HepG2 (cell line): Measurements from ENCODE around the gene CHST14. TPM values are rescaled to one million over a fixed set of nuclear protein-coding genes. Genes with fewer than 3 reads are reported as not detected.

ENCODE experiments used
- FOSL2 ChIP-seq: sonication (generic); formaldehyde crosslinking; IDR thresholded peaks from 2 replicates; pipeline ENCODE4 v1.4.0; 2020; ENCODE audit warnings: missing genetic modification reagents
- FOXA3 ChIP-seq: IDR thresholded peaks from 2 replicates; pipeline ENCODE4 v1.6.1; 2016; ENCODE audit warnings: missing genetic modification reagents, missing compliant biosample characterization
- MAFK ChIP-seq, 2 experiments: IDR thresholded peaks in 1 of 2; conservative IDR thresholded peaks in 1 of 2; 2 replicates each; pipeline ENCODE4 v1.6.1; 2011; ENCODE audit warnings: improper control_type of control experiment in 2 of 2, low read length in 2 of 2
- NRL ChIP-seq: sonication (generic); formaldehyde crosslinking; IDR thresholded peaks from 2 replicates; pipeline ENCODE4 v1.5.0; 2020; ENCODE audit warnings: missing genetic modification reagents, mild to moderate bottlenecking, moderate library complexity, borderline replicate concordance
- SP5 ChIP-seq: IDR thresholded peaks from 2 replicates; pipeline ENCODE4 v1.6.1; 2016; ENCODE audit warnings: low read depth, borderline replicate concordance
- ZNF33A ChIP-seq: sonication (generic); formaldehyde crosslinking; IDR thresholded peaks from 2 replicates; pipeline ENCODE4 v1.5.1; 2020; ENCODE audit warnings: missing genetic modification reagents, mild to moderate bottlenecking, moderate library complexity, borderline replicate concordance
- ZNF644 ChIP-seq: IDR thresholded peaks from 2 replicates; pipeline ENCODE4 v1.6.1; 2016; ENCODE audit warnings: low read depth
- ZNF761 ChIP-seq: sonication (generic); formaldehyde crosslinking; conservative IDR thresholded peaks from 2 replicates; pipeline ENCODE4 v1.4.0; 2020; ENCODE audit warnings: mild to moderate bottlenecking, missing genetic modification reagents
- ZNF768 ChIP-seq: sonication (generic); formaldehyde crosslinking; IDR thresholded peaks from 2 replicates; pipeline ENCODE4 v1.4.0; 2020; ENCODE audit warnings: missing genetic modification reagents
- polyA plus RNA-seq, 8 experiments: library from polyadenylated mRNA; depleted of rRNA in 3 of 8; stranded (reverse) in 7 of 8; unstranded in 1 of 8; fragments of >200 nt; fragmentation: Illumina TruSeq in 4 of 8; extraction: Trizol in 4 of 8; gene quantifications; 2 replicates each; pipeline versions ENCODE4 v1.2.1 to v1.2.3, GENCODE V29; 2011 to 2016; ENCODE audit warnings: low read depth in 4 of 8, missing spikeins in 1 of 8, mixed read lengths in 1 of 8; ENCODE audit not compliant: insufficient read depth in 1 of 8
- total RNA-seq, 5 experiments: library from RNA; depleted of rRNA; stranded (reverse); fragments of >200 nt; fragmentation: Illumina TruSeq; extraction: Trizol; gene quantifications; 2 replicates each; pipeline ENCODE4 v1.2.3, GENCODE V29; 2016; ENCODE audit warnings: low read depth in 1 of 5
- TF ChIP-seq, protein P1 (sequence below): sonication (generic); formaldehyde crosslinking; IDR thresholded peaks from 2 replicates; pipeline ENCODE4 v1.4.0; 2020; ENCODE audit warnings: missing genetic modification reagents, borderline replicate concordance
- TF ChIP-seq, protein P2 (sequence below), 2 experiments: IDR thresholded peaks; 2 replicates each; pipeline ENCODE4 v1.6.1; 2011 to 2012; ENCODE audit warnings: low read length in 2 of 2, borderline replicate concordance in 1 of 2, low read depth in 1 of 2, mild to moderate bottlenecking in 1 of 2, moderate library complexity in 1 of 2
- TF ChIP-seq, protein P3 (sequence below): sonication (generic); formaldehyde crosslinking; IDR thresholded peaks from 2 replicates; pipeline ENCODE4 v1.4.0; 2020; ENCODE audit warnings: missing genetic modification reagents, mild to moderate bottlenecking, borderline replicate concordance
- TF ChIP-seq, protein P4 (sequence below): sonication (generic); formaldehyde crosslinking; conservative IDR thresholded peaks from 2 replicates; pipeline ENCODE4 v1.8.0; 2022; ENCODE audit warnings: low read depth, missing genetic modification reagents

The CHST14 gene
- total and polyA plus RNA-seq, 2 of the 13 experiments (the other 11 are each of a cell fraction or from before 2014, with no cell fraction given): 8.9 to 12.4 TPM

DNA sequence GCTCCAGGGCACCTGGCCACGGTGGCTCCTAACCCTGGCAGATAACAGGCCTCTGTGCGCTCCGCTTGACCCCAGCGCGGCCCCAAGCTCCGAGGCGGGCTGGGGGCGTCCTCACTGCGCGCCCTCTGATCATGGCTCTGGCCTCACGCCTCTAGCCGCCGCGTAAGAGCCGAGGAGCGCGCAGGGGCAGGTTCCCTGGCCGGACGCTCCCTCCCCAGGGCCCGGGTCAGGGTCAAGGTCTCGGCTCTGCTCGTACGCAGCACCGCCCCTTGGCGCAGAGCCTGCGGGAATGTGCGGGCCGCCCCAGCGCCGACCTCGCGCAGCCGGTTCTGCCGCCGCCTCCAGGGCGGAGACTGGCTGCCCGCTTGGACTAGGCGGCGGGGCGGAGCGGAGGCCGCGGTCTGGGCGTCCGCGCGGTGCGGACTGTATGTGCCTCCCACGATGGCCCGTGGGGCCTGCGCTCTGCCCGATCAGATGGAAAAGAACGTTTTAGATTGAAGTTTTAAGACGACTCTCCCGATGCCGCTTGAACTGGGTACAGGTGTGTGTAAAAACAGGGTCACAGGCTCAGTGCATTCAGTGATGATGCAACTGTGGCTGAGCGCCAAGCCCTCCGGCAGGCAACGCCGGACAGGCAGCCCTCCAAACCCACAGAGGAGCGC, 40.8 kb downstream of the CHST14 start (continued):
- TF ChIP-seq, protein P1, sequence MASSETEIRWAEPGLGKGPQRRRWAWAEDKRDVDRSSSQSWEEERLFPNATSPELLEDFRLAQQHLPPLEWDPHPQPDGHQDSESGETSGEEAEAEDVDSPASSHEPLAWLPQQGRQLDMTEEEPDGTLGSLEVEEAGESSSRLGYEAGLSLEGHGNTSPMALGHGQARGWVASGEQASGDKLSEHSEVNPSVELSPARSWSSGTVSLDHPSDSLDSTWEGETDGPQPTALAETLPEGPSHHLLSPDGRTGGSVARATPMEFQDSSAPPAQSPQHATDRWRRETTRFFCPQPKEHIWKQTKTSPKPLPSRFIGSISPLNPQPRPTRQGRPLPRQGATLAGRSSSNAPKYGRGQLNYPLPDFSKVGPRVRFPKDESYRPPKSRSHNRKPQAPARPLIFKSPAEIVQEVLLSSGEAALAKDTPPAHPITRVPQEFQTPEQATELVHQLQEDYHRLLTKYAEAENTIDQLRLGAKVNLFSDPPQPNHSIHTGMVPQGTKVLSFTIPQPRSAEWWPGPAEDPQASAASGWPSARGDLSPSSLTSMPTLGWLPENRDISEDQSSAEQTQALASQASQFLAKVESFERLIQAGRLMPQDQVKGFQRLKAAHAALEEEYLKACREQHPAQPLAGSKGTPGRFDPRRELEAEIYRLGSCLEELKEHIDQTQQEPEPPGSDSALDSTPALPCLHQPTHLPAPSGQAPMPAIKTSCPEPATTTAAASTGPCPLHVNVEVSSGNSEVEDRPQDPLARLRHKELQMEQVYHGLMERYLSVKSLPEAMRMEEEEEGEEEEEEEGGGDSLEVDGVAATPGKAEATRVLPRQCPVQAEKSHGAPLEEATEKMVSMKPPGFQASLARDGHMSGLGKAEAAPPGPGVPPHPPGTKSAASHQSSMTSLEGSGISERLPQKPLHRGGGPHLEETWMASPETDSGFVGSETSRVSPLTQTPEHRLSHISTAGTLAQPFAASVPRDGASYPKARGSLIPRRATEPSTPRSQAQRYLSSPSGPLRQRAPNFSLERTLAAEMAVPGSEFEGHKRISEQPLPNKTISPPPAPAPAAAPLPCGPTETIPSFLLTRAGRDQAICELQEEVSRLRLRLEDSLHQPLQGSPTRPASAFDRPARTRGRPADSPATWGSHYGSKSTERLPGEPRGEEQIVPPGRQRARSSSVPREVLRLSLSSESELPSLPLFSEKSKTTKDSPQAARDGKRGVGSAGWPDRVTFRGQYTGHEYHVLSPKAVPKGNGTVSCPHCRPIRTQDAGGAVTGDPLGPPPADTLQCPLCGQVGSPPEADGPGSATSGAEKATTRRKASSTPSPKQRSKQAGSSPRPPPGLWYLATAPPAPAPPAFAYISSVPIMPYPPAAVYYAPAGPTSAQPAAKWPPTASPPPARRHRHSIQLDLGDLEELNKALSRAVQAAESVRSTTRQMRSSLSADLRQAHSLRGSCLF: 0 out of 2 replicates have a peak, but pooled peaks have one; percentile 16
- TF ChIP-seq ZNF768 (CRISPR knock-in tag): peak; percentile 68; the same call in 1 of the 2 replicates
- no peak for TF ChIP-seq ZNF33A
- TF ChIP-seq, protein P2, sequence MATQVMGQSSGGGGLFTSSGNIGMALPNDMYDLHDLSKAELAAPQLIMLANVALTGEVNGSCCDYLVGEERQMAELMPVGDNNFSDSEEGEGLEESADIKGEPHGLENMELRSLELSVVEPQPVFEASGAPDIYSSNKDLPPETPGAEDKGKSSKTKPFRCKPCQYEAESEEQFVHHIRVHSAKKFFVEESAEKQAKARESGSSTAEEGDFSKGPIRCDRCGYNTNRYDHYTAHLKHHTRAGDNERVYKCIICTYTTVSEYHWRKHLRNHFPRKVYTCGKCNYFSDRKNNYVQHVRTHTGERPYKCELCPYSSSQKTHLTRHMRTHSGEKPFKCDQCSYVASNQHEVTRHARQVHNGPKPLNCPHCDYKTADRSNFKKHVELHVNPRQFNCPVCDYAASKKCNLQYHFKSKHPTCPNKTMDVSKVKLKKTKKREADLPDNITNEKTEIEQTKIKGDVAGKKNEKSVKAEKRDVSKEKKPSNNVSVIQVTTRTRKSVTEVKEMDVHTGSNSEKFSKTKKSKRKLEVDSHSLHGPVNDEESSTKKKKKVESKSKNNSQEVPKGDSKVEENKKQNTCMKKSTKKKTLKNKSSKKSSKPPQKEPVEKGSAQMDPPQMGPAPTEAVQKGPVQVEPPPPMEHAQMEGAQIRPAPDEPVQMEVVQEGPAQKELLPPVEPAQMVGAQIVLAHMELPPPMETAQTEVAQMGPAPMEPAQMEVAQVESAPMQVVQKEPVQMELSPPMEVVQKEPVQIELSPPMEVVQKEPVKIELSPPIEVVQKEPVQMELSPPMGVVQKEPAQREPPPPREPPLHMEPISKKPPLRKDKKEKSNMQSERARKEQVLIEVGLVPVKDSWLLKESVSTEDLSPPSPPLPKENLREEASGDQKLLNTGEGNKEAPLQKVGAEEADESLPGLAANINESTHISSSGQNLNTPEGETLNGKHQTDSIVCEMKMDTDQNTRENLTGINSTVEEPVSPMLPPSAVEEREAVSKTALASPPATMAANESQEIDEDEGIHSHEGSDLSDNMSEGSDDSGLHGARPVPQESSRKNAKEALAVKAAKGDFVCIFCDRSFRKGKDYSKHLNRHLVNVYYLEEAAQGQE (IDR thresholded peaks at IDR 0.05; ENCODE audit: borderline replicate concordance in 1 of 2, low read depth in 1 of 2, low read length in 2 of 2): no peak
- no peak for TF ChIP-seq ZNF644 (CRISPR knock-in tag)
- TF ChIP-seq, protein P3, sequence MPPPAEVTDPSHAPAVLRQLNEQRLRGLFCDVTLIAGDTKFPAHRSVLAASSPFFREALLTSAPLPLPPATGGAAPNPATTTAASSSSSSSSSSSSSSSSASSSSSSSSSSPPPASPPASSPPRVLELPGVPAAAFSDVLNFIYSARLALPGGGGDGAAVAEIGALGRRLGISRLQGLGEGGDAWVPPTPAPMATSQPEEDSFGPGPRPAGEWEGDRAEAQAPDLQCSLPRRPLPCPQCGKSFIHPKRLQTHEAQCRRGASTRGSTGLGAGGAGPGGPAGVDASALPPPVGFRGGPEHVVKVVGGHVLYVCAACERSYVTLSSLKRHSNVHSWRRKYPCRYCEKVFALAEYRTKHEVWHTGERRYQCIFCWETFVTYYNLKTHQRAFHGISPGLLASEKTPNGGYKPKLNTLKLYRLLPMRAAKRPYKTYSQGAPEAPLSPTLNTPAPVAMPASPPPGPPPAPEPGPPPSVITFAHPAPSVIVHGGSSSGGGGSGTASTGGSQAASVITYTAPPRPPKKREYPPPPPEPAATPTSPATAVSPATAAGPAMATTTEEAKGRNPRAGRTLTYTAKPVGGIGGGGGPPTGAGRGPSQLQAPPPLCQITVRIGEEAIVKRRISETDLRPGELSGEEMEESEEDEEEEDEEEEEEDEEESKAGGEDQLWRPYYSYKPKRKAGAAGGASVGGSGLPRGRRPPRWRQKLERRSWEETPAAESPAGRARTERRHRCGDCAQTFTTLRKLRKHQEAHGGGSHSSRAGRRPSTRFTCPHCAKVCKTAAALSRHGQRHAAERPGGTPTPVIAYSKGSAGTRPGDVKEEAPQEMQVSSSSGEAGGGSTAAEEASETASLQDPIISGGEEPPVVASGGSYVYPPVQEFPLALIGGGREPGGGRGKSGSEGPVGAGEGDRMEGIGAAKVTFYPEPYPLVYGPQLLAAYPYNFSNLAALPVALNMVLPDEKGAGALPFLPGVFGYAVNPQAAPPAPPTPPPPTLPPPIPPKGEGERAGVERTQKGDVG (CRISPR knock-in tag): peak; percentile 39; the same call in 1 of the 2 replicates
- TF ChIP-seq ZNF761 (CRISPR knock-in tag): no peak
- peak; percentile 20; the same call in 1 of the 2 replicates for TF ChIP-seq FOSL2
- TF ChIP-seq, protein P4, sequence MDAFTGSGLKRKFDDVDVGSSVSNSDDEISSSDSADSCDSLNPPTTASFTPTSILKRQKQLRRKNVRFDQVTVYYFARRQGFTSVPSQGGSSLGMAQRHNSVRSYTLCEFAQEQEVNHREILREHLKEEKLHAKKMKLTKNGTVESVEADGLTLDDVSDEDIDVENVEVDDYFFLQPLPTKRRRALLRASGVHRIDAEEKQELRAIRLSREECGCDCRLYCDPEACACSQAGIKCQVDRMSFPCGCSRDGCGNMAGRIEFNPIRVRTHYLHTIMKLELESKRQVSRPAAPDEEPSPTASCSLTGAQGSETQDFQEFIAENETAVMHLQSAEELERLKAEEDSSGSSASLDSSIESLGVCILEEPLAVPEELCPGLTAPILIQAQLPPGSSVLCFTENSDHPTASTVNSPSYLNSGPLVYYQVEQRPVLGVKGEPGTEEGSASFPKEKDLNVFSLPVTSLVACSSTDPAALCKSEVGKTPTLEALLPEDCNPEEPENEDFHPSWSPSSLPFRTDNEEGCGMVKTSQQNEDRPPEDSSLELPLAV (CRISPR knock-in tag): no peak
- peak; percentile 99 for TF ChIP-seq SP5 (CRISPR knock-in tag)
- TF ChIP-seq FOXA3 (CRISPR knock-in tag): peak; percentile 68; the same call in 1 of the 2 replicates
- no peak for TF ChIP-seq MAFK (conservative IDR thresholded peaks at IDR 0.05 in 1 of 2, IDR thresholded peaks at IDR 0.05 in 1 of 2; ENCODE audit: low read length in 2 of 2)
- no peak for TF ChIP-seq NRL
